ENCODE data around the gene ATP5MK. TPM values are rescaled to one million over a fixed set of nuclear protein-coding genes. Genes with fewer than 3 reads are reported as not detected.
"Not testable (repeated sequence)": the region's sequence is repeated elsewhere in the genome, so short reads cannot be mapped to it uniquely, and the experiment has no call there.

ATP5MK gene
- total RNA-seq, 1 experiment from 2014 or later, result 556 TPM

GRCh38 chr10:103360791-103361190 is 35.5 kb downstream of the ATP5MK start:
- H3K27me3 ChIP-seq (ENCODE audit: insufficient read depth, low read length); H3K9me3 ChIP-seq (ENCODE audit: control insufficient read depth in 1 of 2, insufficient read depth in 1 of 2, low read depth in 1 of 2, low read length in 2 of 2); H4K20me1 ChIP-seq (ENCODE audit: insufficient read depth); H3K36me3 ChIP-seq (ENCODE audit: control insufficient read depth in 1 of 2, insufficient read depth in 2 of 2, low read length in 2 of 2); POLR2A ChIA-PET; CTCF ChIA-PET; H3K27ac ChIP-seq (ENCODE audit: low read depth, low read length); H3K4me2 ChIP-seq (ENCODE audit: low read length); RAD21 ChIA-PET (ENCODE audit: low non-redundant PET in 1 of 2, low total read pairs in 2 of 2, uncharacterized antibody in 2 of 2, unreplicated experiment in 2 of 2); H3K4me3 ChIP-seq (replicated peaks in 1 of 2; ENCODE audit: low read depth in 1 of 2, low read length in 2 of 2); intact Hi-C loops (cut with micrococcal nuclease); BruUV-seq (replicated peaks); H3K9ac ChIP-seq (ENCODE audit: low read length); H3K4me1 ChIP-seq (ENCODE audit: control insufficient read depth in 1 of 2, insufficient read depth in 2 of 2, low read length in 2 of 2); DNase-seq (ENCODE audit: low read depth, low spot score); H3K79me2 ChIP-seq (ENCODE audit: insufficient read depth, low read length); H3K9me2 ChIP-seq (ENCODE audit: insufficient read depth): not testable (repeated sequence)
- peak; percentile 58; the same call in 1 of the 2 replicates for ATAC-seq
- TF ChIP-seq FOSL1 (IDR thresholded peaks at IDR 0.05; ENCODE audit: low read depth), result 0 out of 2 replicates have a peak, but pooled peaks have one; percentile 20
- H2AFZ ChIP-seq (ENCODE audit: low read depth, low read length, poor library complexity, severe bottlenecking), result peak overlapping the region; percentile 42

- H3K4me2 ChIP-seq (ENCODE audit: low read length); H3K4me1 ChIP-seq (ENCODE audit: control insufficient read depth in 1 of 2, insufficient read depth in 2 of 2, low read length in 2 of 2); H3K27ac ChIP-seq (ENCODE audit: low read depth, low read length); H3K27me3 ChIP-seq (ENCODE audit: insufficient read depth, low read length); H3K79me2 ChIP-seq (ENCODE audit: insufficient read depth, low read length); H3K9me2 ChIP-seq (ENCODE audit: insufficient read depth); DNase-seq (ENCODE audit: low read depth, low spot score); H3K36me3 ChIP-seq (ENCODE audit: control insufficient read depth in 1 of 2, insufficient read depth in 2 of 2, low read length in 2 of 2); BruUV-seq (replicated peaks); CTCF ChIA-PET; intact Hi-C loops (cut with micrococcal nuclease); H3K4me3 ChIP-seq (replicated peaks in 1 of 2; ENCODE audit: low read depth in 1 of 2, low read length in 2 of 2); H2AFZ ChIP-seq (ENCODE audit: low read depth, low read length, poor library complexity, severe bottlenecking); ATAC-seq; POLR2A ChIA-PET; RAD21 ChIA-PET (ENCODE audit: low non-redundant PET in 1 of 2, low total read pairs in 2 of 2, uncharacterized antibody in 2 of 2, unreplicated experiment in 2 of 2); H4K20me1 ChIP-seq (ENCODE audit: insufficient read depth); H3K9me3 ChIP-seq (ENCODE audit: control insufficient read depth in 1 of 2, insufficient read depth in 1 of 2, low read depth in 1 of 2, low read length in 2 of 2); H3K9ac ChIP-seq (ENCODE audit: low read length): not testable (repeated sequence)
These were observed 36.8 kb downstream of the ATP5MK start for GRCh38 chr10:103359493-103359892.

GRCh38 chr10:103355906-103356599 is 40.2 kb downstream of the ATP5MK start:
- H2AFZ ChIP-seq (ENCODE audit: low read depth, low read length, poor library complexity, severe bottlenecking), result no peak overlapping the region
- H4K20me1 ChIP-seq (ENCODE audit: insufficient read depth), result no peaks in the 10 kb centered on the region
- no peaks in the 10 kb centered on the region for H3K9me2 ChIP-seq (ENCODE audit: insufficient read depth)
- no peaks in the 10 kb centered on the region for H3K9me3 ChIP-seq (ENCODE audit: control insufficient read depth in 1 of 2, insufficient read depth in 1 of 2, low read depth in 1 of 2, low read length in 2 of 2)
- DNase-seq (ENCODE audit: low read depth, low spot score), result no peak
- H3K27ac ChIP-seq (ENCODE audit: low read depth, low read length), result no peak overlapping the region
- H3K4me1 ChIP-seq (ENCODE audit: control insufficient read depth in 1 of 2, insufficient read depth in 2 of 2, low read length in 2 of 2), result peaks cover 3 to 18% of the 10 kb centered on the region in 2 experiments
- no peak overlapping the region for H3K9ac ChIP-seq (ENCODE audit: low read length)
- ChIA-PET CTCF (no interaction called here), POLR2A (no interaction called here), RAD21 (ENCODE audit: low non-redundant PET in 1 of 2, low total read pairs in 2 of 2, uncharacterized antibody in 2 of 2, unreplicated experiment in 2 of 2) (no interaction called here)
- TF ChIP-seq CBX3 (IDR thresholded peaks at IDR 0.05; ENCODE audit: low read depth), result no peak
- no peak for TF ChIP-seq FOSL1 (IDR thresholded peaks at IDR 0.05; ENCODE audit: low read depth)
- TF ChIP-seq RAD21 (IDR thresholded peaks at IDR 0.05; ENCODE audit: low read depth), result no peak
- no peak for TF ChIP-seq ZBTB33 (IDR thresholded peaks at IDR 0.05; ENCODE audit: extremely low read depth, insufficient replicate concordance, low read length)
- TF ChIP-seq SRF (IDR thresholded peaks at IDR 0.05; ENCODE audit: low read depth), result no peak
- TF ChIP-seq EZH2phosphoT487 (IDR thresholded peaks at IDR 0.05; ENCODE audit: borderline replicate concordance), result no peak
- no peak for TF ChIP-seq POLR2A (IDR thresholded peaks at IDR 0.05; ENCODE audit: borderline replicate concordance, extremely low read depth, insufficient read depth, insufficient read length)
- TF ChIP-seq ZNF274 (IDR thresholded peaks at IDR 0.05; ENCODE audit: low read depth, low read length), result no peak
- no peak for TF ChIP-seq ATF3 (IDR thresholded peaks at IDR 0.05)
- no peak for TF ChIP-seq YY1 (IDR thresholded peaks at IDR 0.05; ENCODE audit: extremely low read depth, insufficient replicate concordance, low read depth, low read length)
- TF ChIP-seq SIN3A (IDR thresholded peaks at IDR 0.05; ENCODE audit: low read depth), result no peak
- BruUV-seq (replicated peaks), result no TSS peak
- intact Hi-C loops (cut with micrococcal nuclease), result no loop called here
- no peaks in the 10 kb centered on the region for H3K27me3 ChIP-seq (ENCODE audit: insufficient read depth, low read length)
- ATAC-seq, result no peak
- H3K79me2 ChIP-seq (ENCODE audit: insufficient read depth, low read length), result no peaks in the 10 kb centered on the region
- H3K4me2 ChIP-seq (ENCODE audit: low read length), result no peak overlapping the region
- no peaks in the 10 kb centered on the region for H3K36me3 ChIP-seq (ENCODE audit: control insufficient read depth in 1 of 2, insufficient read depth in 2 of 2, low read length in 2 of 2)
- H3K4me3 ChIP-seq (replicated peaks in 1 of 2; ENCODE audit: low read depth in 1 of 2, low read length in 2 of 2), result no peak overlapping the region

All from HCT116 (cell line).